NB4 (cell line): ENCODE data around the gene HDAC4.

Experiments used
- DNase-seq: peaks from one replicate; pipeline ENCODE4 v3.0.0; 2010; ENCODE audit warnings: low read depth
- H3K4me3 ChIP-seq: one replicate; pipeline ENCODE4 v1.5.1; 2011; ENCODE audit warnings: mild to moderate bottlenecking, low read depth, low read length, moderate library complexity
- CTCF ChIP-seq: IDR thresholded peaks from one replicate; pipeline ENCODE4 v1.5.1; 2012; ENCODE audit warnings: low read depth, low read length
- MAX ChIP-seq: IDR thresholded peaks from 2 replicates; pipeline ENCODE4 v1.6.1; 2011; ENCODE audit warnings: low read depth, low read length
- MYC ChIP-seq: IDR thresholded peaks from 2 replicates; pipeline ENCODE4 v1.6.1; 2011; ENCODE audit warnings: low read depth, low read length
- POLR2A ChIP-seq: IDR thresholded peaks from 2 replicates; pipeline ENCODE4 v1.6.1; 2011; ENCODE audit warnings: mild to moderate bottlenecking; ENCODE audit not compliant: insufficient read length; ENCODE audit errors: extremely low read depth

The HDAC4 gene

GRCh38 chr2:239120664-239121063 is 280.2 kb downstream of the HDAC4 start:
- no peak for DNase-seq
- TF ChIP-seq MAX (no peak), CTCF (no peak), POLR2A (no peak)

GRCh38 chr2:239119346-239120126 is 281.3 kb downstream of the HDAC4 start:
- DNase-seq = no peak
- no peak overlapping the region for H3K4me3 ChIP-seq
- no peak for TF ChIP-seq MYC
- TF ChIP-seq CTCF = no peak
- TF ChIP-seq POLR2A = no peak
- no peak for TF ChIP-seq MAX

More at GRCh38 chr2:239120664-239121063, 280.2 kb downstream of the HDAC4 start:
- no peak overlapping the region for H3K4me3 ChIP-seq

- H3K4me3 ChIP-seq = no peak overlapping the region
- no peak for DNase-seq
- TF ChIP-seq MYC = no peak
- TF ChIP-seq CTCF = no peak
- TF ChIP-seq MAX = no peak
- no peak for TF ChIP-seq POLR2A
These were observed 282.1 kb downstream of the HDAC4 start for GRCh38 chr2:239118675-239119211.

- no peak for DNase-seq
- no peak overlapping the region for H3K4me3 ChIP-seq
- TF ChIP-seq CTCF = no peak
- TF ChIP-seq POLR2A = no peak
- TF ChIP-seq MYC = no peak
- TF ChIP-seq MAX = no peak
These were observed 282.6 kb downstream of the HDAC4 start for GRCh38 chr2:239118264-239118663.

- no peak overlapping the region for H3K4me3 ChIP-seq
- TF ChIP-seq MYC = no peak
- DNase-seq = no peak
These were observed 283.0 kb downstream of the HDAC4 start for GRCh38 chr2:239117831-239118230.

GRCh38 chr2:239116456-239117246 is 284.2 kb downstream of the HDAC4 start:
- no peak for DNase-seq
- TF ChIP-seq POLR2A = no peak
- TF ChIP-seq CTCF = no peak
- no peak for TF ChIP-seq MAX
- no peak for TF ChIP-seq MYC
- H3K4me3 ChIP-seq = no peak overlapping the region
